Stimulated activated CD4-positive, alpha-beta T cell treated with anti-CD3 and anti-CD28 coated beads, Interleukin-1b, Interleukin-23, amount 100 ng/mL, for 1 hour (primary cell): ENCODE results near the gene ZSWIM6.

Experiments used
- DNase-seq, 2 donors: peaks; one replicate each; pipeline ENCODE4 v3.0.0-alpha.2; 2020; ENCODE audit warnings: low read depth in 2 of 2

ZSWIM6 gene

DNA sequence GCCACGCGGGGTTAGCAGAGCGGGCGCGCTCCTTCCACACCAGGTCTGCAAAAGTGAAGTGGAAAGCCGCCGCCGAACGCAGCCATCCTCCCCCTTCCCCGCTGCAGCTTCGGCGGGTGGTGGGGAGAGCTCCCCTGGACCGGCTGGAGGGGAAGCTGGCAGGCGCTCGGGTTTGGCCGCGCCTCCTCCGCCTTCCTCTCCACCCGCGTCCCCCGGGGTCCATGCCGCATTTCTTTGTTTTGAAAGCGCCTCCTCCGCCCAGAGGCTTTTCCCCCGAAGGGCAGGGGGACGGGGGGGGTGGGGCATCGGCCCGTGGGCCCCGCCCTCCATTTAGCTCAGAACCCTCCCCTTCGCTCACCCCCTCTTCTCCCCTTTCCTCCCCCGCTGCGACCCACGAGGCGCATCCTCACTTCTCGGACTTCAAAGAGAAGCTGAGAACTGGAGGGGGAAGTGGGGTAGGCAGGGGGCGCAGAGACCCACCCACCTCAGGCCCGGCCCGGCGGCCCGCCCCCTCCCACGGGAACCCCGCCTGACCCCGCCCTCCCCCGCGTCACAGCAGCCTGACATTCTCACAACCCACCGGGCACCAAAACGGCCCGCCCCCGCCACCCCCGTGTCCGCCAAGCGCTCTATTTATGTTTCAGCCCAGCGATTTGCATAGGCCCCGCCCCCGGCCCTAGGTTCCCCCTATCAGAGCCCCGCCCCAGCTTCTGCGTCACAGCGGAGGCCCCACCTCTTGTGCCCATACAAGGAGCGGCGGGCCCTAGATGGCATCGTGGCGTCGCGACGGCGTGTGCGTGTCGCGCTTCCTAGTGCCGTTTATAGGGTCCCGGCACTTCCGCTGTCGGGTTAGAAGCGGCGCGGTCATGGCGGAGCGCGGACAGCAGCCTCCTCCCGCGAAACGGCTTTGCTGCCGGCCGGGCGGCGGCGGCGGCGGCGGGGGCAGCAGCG, at the start of gene ZSWIM6:
Gene ZSWIM6, plus strand, starts transcription at position 852 of the 951 bp plus-strand sequence. Its CDS starts 15 bp downstream, at position 867.
- peak; percentile 97 to 98 for DNase-seq

DNA sequence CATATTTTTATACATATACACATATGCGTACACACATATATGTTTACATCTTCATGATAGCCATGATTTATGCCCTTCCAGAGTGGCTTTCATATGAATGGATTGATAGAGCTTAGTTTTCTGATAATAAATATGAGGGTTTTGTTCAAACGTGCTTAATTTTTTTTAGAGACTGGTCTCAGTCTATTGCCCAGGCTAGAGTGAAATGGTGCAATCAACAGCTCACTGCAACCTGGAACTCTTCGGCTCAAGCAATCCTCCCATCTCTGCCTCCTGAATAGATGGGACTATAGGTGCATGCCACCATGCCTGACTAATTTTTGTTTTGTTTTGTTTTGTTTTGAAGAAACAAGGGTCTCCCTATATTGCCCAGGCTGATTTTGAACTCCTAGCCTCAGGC, 48.6 kb upstream of the ZSWIM6 start:
- no peak for DNase-seq

DNA sequence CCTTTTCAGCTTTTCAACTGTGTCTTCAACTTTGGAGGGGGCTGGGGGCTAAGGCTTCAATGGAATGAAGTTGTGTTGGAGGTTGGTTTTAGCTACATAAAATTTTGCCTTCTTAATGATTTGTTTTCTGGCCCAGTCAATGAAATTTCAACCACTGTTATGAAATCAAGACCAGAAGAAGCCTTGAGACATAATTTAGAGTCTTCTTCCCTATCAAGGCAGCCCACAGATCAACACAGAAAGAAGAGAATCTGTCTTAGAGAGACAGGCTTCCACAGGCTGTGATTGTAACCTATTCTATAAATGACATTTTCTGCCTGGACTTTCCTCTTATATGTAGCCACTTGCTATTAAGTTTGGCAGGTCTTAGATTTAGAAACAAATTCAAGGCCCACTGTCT, 46.5 kb upstream of the ZSWIM6 start:
- no peak for DNase-seq

DNA sequence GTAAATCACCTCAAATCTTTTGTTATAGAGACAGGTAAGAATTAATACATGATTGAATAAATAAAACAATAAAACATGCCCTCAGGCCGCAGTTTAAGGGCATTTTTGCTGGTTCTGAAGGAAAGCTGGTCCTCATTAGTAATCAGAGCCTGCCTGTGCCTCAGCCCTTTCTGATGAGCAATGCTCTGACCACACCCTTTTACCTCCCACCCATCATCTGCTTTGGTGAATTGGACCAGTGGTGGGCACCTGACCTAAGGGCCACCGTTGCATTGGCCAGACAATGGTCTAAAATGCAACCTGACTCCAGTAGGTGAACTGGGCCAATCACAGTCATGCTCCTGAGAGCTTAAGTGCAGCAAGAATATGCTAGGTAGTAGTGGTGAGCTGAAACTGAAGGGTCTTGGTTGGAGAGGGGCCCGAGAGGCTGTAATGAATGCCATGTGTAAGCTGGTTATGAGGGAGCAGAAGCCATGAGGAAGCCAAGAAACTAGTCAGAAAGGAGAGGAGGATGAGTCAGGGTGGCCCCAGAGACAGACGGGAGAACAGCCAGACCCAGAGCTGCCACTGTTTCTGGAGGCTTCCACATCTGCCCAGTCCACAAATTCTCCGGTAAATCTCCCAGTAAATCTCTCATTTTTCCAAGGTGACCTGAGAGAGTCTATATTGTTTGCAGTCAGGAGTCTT, 45.5 kb upstream of the ZSWIM6 start:
- no peak for DNase-seq

DNA sequence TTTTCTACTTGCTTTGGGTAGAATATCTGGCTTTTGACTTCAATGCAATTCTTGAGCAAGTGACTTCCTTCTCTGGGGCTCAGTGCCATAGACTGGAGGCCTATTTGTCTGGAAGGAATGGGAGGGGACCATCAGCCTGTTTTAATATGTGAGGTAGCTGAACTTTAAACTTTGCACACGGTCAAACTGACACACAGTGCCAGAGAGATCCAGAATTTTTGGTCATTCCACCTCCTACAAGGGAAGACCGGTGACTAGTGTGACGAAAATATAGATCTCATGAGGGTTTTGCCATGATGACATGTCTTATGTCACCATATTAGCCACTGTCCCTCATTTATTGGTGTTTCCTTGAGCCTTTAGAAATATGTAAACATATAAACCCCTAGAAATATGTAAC, 44.6 kb upstream of the ZSWIM6 start:
- DNase-seq: no peak

DNA sequence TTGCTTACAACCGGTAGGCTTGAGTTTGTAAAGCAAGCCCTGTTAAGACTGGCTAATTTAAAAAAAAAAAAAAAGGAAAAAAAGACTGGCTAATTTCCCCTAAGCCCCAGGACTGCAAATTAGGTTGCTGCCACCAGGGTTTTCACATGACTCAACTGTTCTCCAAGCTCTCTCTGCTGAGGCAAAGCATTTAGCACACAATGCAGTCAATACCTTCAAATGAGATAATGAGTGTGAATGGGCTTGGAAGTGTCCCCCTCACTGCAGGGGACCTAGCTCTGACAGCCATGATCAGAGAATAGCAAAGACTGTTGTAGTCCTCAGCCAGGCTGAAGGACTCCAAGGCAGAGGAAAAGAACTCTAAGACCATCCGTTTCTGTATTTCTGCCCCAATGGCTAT, 42.8 kb upstream of the ZSWIM6 start:
- no peak for DNase-seq

DNA sequence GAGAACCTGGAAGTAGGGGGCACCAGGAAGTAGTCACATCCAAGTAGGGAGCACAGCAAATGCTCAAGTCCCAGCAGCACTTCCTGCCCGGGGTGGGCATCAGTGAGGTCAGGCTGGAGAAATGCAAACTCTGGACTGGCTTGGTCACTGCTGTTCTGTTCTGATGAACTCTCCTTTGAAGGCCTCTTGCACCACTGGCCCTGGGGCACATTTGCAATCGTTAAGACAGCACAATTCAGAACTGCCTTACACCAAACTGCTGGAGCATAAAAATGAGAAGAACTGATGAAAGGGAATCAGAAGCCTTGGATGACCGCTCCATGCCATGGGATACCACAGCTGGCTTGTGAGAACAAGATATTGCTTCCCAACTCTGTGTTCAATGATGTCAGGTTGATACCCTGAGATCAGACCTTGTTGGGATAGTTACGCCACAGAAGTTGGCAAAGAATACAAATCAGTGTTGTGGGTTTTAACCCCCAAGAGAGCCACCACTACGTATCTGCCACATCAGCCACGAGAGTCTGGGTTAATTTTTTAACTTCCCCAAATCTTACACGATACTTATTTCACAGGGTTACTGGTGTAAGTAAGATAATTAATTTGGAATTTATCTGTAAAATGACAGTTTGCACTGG, 42.3 kb upstream of the ZSWIM6 start:
- DNase-seq: no peak

DNA sequence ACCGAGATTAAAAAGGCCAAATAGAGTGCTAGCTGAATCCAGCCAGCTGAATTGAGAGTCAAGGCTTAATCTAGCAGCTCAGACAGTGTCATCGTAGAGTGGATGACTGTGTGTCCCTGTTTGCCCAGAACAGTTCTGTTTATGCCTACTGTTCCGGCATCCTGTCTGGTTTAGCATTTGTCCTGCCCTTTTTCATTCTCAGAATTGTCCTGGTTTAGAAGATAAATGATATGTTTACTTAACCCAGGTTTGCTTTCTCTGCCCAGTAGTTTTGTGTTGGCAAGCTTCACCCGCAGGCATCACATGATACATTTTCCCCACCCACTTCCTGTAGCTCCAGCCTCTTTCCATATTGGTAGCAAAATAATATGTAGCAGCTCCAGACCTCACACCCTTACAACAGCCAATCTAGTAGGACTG, 41.3 kb upstream of the ZSWIM6 start:
- DNase-seq: no peak

DNA sequence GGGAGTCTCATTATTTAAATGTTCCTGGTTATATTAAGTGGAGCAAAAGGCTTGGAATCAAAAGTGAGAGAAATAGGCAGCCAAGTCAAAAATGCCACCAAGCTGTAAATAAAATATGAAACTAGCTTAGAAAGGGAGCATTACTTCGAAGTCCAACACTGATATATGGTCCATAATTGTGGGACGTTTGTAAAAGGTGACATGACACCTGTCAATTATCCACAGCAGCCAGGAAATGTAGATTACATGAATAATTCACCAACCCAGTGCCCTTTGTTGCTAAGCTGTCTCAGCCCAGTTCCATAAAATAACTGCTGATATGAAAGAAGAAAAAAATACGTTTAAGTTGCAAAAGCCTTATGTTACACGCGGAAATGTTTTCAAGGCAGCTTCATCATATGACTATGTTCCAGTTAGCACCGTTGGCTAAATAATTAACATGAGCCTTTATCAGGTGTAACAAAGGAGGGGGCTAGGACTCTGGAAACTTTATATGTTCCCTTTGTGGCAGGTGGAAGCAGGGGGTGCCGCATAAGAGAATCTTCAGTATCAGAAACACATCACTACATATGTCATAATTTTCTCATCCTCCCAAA, 39.9 kb upstream of the ZSWIM6 start:
- DNase-seq: no peak

DNA sequence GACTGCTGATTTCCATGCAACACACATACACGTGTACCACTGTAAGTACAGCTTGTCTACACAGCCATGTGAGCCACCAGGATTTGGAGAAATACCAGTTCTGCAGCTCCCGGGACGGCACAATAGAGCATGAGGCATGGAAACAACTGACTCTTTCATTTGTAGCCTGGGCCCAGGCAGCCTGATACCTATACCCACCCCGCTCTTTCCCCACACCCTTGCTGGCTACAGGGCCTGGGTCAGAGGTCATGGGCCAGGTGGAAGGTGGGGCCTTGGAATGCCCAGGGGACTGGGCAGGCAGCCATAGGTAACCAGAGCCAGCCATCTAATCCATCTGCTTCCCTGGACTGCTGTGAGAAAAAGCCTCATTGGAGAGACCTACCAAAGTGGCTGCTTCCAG, 39.0 kb upstream of the ZSWIM6 start:
- DNase-seq: no peak

DNA sequence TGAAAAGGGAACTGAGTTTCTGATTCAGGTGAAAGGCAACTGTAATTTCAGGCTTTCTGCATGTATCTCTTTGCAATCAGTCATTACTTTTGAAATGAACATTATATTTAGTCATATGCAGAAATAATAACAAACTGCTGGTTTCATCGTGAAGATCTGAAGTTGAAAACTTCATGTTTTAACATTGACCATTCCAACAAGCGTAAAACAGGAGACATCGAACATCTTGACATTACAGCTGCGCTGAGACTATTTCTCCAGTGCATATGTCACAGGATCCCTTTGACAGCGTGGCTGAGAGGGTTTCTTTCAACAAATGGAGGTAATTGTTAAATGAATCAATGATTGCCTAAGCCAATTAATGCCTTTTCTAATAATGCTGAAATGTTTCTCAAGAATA, 38.2 kb upstream of the ZSWIM6 start:
- DNase-seq: no peak

DNA sequence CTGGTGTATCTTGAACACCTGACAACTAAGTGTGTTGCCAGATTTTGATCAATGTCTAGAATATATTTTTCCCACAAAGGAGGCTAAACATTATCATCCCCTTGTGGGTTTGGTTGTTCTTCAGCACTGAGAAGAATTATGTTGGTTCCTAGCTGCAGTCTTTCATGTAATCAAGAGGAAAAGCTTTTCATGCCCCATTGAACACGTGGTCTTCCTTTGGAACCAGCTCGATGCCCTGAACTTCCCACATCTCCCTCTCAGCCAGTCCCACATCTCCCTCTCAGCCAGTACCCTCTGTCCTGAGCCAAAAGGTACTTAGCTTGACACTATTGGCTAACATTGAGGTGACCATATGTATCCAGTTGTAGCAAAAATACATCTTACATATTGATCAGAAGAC, 36.7 kb upstream of the ZSWIM6 start:
- no peak for DNase-seq

DNA sequence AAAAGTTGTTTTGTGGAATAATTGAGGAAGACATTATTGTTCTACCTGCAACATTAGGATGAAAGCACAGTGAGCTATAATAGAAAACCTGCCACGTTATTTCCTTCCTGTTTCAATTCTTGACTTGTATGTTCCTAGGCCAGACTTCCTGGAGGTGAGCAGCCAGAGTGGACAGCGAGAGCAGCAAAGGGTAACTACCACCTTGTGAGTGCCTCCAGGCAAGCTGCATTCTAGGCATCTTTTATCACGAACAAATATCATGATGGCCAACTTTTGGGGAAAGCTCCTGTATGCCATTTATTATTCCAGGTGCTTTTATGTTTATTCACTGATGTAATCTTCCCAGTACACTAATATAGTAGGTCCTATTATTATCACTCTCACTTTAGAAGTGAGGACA, 34.0 kb upstream of the ZSWIM6 start:
- DNase-seq: no peak

DNA sequence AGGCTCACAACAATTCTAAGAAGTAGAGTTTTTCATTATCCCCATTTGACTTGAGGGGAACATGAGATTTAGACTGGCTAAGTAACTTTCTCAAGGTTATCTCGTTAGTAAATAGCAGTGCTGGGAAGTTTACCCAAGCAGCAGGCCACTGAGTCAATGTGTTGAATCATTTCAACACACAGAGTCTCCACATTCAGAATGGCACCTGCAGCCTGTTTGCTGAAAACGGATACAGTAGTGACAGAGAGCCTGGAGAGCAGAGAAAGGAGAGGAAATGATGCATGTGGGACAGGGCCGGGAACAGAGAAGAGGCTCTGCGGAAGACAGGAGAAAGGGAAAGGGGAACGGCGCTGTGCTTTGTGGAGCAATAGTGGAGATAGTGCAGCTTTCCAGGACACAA, 33.5 kb upstream of the ZSWIM6 start:
- no peak for DNase-seq

DNA sequence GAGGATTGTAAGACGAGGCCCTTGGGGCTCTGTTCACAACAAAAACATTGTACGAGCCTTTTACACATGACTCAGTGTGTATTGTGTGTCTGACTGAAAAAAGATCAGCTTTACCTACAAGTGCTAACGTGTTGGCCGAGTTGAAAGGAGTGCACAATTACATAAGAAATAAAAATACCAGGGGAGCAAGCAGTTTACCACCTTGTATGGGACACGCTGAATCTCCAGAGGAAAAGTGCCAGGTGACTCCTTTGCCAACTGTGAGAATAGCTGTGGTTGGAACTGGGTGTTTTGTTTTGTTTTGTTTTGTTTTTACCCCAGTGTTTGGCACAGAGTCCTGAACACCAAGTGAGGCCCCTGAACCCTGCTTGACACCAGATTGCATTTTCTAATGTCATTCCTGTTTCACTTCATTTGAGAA, 32.8 kb upstream of the ZSWIM6 start:
- no peak for DNase-seq

DNA sequence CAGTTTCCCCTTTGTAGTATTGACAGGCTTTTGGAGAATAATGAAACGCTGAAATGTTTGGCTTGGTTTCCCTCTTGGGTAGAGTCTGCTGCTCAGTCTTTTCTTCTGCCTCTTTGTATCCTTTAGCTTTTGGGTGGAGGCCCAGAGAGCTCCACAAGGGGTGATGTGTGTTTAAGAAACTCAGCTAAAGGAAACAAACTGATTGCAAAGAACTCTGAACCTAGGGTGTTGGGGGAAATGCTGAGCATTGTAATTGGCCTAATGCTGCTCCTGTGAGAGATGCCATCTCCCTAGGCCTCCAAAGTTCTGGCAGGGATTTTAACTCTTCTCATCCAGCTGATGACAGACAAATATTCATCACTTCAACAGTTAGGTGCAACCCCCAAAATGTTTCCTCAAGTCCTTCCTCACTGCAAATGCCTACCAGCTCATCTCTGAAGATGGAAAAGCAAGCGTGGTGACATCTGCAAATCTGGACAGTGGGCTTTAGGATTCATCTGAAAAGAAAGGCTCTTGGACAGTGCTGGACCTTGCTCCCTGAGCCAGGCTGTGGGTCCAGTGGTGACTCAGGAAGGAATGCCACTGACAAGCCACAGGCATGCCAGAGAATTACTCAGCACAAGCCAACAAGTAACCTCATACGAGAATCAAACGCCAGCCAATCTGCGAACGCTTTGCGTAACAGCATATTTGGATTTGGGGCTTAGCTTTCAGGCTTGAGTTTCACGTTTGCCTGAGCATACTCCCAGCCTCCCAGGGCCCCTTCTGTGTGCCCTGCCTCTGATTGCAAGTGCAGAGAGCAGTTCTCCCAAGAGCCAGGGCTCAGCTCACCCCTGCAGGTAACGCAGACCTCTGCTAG, 30.5 kb upstream of the ZSWIM6 start:
- DNase-seq: no peak

DNA sequence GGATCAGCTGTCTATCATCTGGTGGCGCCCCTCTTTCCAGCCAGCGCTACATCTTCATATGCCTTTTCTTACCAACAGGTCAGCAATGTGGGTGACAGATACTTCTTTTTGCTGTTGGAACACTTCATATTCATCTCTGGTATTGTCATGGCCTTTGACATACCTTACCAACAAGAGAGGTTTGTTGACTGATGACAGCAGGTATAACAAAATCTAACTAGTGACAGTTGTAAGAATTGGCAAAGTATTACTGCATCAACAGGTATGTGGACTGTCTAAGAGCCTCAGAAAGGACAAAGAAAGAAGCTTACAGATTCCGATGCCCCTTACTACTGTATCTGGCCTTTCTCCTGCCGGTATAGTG, 29.9 kb upstream of the ZSWIM6 start:
- no peak for DNase-seq

DNA sequence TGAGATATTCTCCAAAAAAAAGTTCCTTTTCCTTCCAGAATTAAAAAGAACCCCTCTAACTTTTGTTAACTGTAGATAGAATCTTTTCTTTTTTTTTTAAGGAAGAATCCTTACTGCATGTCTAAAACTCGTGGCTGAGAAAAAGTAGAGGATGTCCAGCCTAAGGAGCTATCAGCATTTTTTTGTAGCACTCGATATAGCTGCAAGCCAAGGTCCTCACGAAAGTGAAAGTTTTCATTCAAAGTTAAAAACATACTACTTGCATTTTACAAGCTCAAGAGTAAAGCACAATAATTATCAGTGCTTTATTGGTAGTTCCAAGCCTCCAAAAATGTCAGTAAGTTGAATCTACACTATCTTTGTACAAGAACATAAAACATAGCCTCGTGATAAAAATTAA, 28.7 kb upstream of the ZSWIM6 start:
- no peak for DNase-seq

DNA sequence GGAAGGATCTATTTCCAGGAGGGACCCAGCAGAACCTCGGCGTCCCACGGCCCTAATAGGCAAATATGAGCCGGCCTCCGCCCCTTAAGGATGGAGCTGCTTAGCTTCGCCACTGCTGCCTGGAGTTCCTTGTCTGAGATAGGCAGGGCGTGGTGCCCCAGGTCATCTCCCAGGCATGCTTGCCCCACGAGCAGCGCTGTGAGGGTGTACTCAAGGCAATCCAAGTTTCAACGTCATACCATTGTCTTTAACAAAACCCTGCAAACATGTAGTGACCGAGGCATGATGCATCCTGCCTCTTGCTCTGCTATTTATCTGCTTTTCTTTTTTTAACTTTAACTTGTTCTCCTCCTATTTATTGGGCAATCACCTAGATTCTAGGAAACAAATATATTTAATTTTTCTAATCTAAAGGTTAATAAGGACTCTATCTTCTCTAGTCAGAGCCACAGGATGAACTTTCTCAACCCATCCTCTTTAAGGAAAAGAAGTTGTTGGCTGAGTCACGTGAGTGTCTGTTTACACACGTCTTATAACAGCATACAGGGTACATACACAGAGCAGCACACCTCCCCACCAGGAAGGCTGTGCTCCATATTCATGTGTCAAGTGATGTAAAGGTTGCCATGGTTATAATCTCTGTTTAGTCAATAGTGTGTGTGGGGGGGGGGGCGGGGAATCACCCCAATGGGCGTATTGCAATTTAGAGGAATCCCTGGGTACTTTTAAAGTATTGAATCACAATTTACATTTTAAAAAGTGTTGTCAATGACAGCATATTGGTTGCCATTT, 27.3 kb upstream of the ZSWIM6 start:
- no peak for DNase-seq

DNA sequence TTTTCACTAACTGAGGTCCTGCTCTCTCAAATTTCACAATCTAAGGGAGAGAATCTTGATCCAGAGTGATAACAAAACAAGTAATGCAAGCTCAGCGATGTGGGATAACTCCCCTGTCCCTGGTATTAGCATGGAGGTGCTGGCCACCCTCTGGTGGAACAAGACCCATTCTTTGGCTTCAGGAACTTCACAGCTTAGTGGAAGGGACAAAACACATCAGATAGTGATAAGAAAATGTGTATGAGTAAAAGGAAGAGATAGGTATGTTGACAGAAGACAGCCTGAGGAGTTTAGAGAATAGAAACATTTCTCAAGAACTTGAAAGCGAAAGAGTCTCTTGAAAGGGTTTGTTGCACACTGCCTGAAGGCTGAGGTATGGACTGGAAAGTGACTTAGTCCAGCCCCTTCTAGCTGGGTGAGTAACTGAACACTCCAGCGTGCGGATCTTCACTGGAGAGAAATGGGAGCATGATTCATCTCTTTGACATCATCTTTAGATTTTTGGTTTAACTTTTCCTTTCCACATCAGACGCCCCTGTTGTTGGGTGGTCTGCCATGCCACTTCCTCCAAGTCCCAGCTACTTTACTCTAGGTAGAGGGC, 25.4 kb upstream of the ZSWIM6 start:
- DNase-seq: no peak
